Measurements from ENCODE around the gene UCP2.

UCP2 gene

DNA sequence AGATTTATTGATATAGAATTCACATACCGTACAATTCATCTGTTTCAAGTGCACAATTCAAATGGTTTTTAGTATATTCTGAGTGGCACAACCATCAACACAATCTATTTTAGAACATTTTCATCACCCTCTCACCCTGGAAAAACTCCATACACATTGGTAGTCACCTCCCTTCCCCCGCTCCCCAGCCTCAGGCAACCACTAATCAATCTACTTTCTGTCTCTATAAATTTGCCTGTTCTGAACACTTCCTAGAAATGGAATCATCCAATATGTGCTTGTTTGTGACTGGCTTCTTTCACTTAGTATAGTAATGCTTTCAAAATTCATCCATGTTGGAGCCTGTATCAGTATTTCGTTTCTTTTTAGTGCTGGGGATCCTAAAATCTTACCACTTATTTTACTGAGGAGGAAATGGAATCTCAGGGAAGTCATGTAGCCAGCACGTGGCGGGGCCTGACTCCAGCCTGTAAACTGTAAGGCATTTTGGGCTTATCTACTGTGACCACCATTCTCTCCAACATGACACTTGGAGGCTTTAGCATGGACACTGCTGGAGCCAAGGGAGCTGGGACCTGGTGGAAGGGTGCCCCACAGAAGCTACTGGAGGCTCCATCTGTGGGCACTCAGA is 27.1 kb upstream of the UCP2 start:
- DNase-seq, result no peak

DNA sequence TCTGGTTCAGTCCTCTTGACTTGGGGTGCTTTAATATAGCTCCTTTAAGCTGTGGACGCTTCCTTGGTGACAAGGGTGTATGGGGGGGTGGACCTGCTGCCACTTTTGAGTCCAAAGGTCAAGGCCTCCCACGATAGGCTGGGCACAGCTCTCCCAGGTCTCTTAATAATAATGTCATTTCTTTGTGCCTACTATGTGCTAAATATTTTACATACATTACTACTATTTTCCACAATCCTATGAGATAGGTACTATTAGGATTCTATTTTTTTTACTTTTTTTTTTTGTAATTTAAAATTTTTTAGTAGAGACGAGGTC is 26.5 kb upstream of the UCP2 start:
- no peak for DNase-seq

DNA sequence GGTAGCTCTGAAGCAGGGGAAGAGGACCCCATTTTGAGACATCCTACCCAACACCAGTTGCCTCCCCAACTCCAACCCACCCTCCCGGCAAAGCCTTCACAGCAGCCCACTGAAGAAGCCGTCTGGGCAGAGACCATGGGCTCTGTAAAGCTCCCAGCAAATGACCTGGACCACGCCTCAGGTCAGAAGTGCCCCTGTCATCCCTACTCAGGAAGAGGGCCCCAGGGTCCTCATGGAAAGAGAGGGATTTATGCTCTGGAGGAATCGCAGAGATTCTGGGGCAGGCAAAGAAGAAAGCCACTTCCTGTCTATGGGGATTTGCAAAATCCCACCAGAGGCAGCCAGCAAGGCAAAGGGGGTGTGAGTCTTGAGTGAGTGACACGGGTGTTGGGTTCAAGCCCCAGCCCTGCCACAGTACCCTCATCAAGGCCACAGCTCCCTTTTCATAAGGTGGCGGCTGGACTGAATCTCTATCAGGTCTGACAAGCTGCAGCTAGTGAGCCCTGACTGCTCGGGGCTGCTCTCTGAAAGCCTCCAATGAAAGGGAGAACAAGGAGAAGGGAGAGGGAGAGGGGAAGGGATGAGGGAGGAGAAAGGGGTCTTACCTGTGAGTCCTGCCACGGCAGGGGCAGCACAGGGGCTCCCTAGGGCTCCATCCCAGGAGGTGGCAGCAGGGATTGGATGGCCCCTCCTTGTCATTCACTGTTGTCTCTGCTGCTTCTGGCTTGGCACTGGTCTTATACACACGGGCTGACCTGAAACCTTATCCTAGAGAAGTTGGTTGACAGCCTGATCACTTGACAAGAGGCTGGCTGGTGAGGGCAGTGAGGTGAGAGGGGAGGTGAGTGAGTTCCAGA is 26.0 kb upstream of the UCP2 start, which contains the start of gene UCP3:
Gene UCP3, minus strand, starts transcription at position 713 of the 857 bp plus-strand sequence. CDS start 2,043 bp downstream, outside the sequence.
- no peak for DNase-seq

DNA sequence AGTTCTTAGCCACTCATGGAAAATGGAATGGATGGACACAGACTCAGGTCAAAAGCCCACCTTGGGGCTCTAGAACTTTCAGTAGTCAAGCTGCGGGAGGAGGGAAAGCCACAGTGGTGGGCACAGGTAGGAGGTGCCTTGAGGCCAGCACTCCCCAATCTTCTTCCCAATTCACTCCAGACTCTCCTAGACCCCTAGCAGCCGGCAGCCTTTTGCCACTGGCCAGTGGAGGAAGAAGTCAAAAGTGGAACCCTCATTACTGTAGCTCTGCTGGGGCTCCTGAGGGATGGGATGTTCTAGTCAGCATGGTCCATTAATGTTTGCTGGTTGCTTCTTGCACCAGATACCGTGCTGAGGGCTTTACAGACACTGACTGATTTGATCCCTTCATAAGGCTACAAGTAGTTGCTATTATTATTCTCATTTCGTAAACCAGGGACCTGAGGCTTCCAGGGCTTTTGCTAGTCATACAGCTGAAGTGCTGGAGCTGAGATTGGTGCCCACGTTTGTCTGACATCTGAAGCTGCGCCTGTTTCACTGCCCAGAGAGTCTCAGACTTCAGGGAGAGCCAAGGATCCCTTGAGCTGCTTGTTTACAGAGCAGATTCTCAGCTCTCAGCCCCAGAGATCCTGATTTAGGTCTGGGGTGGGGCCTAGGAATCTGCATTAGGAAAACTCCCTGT is 25.2 kb upstream of the UCP2 start:
- no peak for DNase-seq

DNA sequence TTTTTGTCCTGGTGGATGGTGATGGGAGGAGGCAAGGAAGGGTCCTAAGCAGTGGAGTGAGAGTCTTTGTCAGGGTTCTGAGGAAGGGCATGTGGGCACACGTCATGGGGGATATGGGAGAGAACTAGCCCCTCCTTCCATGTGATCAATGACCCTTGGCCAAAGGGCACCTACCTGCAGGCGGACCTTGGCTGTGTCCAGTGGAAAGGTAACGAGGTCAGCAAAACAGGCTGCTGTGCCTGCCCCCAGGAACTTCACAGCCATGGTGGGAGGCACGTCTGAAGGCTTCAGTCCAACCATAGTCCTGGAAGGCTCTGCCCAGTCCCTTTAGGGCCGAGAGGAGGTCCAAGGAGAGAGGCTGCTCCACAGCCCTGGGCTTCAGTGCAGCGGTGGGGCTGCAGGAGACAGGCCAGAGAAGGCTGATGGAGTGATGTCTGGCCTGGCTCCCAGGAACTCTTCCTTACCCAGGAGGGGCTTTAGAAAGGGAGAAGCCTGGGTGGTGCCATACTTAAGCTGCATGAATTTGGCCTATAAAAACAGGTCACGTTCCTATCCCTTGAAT is 24.2 kb upstream of the UCP2 start:
- DNase-seq, result no peak

DNA sequence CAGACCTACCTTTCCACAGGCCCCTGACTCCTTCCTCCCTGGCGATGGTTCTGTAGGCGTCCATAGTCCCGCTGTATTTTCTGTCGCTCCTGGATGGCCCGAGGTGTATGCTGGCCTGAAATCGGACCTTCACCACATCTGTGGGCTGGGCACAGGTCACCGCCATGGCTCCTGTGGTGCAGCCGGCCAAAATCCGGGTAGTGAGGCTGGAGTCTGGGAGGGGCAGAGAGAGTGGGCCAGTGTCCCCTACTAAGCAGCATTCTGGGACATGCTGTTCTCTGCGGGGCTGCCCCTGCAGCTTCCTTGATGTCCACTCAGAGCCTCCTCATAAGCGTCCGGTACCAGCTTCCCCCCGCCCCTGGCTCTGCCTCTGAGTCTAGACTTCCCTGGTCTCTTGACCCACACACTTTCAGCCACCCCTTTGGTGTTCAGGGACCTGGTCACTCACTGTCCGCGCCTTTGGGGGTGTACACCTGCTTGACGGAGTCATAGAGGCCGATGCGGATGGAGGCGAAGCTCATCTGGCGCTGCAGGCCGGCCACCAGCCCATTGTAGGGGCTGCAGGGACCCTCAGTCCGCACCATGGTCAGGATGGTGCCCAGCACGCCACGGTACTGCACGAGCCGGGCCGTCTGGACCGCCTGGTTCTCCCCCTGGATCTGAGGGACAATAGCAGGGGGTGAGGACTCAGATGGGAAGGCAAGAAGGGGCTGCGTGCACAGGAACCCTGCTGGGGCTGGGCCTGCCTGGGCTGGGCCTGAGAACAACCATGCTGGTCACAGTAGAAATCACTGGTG is 23.3 kb upstream of the UCP2 start:
- DNase-seq, result no peak

DNA sequence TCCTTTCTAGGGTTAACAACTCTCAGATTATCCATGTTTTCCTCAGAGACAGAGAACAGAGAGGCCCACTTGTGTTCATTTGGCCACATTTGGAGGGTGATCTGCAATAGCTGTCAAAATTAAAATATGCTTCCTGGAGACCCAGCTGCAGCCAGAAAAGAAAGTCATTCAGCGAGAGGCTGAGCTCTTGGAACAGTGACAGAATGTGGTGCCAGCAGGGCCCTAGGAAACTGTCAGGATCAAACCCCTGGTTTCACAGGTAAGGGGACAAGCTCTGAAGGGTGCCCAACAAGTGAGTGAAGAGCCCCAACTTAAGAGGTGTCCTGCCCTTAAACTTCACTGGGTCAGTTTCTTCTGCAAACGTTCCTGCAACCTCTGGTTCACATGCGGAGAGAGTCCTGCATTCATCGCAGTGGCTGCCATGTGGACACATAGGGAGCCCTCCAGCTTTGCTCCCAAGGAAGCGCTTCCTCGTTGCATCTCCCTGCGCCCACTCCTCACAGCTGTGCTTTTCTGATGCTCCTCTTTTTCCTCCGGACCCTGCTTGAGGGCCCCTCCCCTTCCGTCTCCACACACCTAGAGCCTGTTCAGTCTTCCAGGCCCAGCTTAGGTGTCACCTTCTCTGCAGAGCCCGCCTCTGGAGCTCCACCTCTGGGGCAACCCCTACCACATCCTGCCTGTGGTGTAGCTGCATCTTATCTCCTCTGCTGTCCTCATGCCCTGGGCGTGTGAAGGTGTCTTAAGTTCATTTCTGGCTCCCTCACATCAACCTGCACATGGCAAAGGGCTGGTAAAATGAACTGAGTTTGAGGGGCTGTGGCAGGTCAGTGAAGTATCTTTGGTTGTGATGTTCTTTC is 22.3 kb upstream of the UCP2 start:
- no peak for DNase-seq

DNA sequence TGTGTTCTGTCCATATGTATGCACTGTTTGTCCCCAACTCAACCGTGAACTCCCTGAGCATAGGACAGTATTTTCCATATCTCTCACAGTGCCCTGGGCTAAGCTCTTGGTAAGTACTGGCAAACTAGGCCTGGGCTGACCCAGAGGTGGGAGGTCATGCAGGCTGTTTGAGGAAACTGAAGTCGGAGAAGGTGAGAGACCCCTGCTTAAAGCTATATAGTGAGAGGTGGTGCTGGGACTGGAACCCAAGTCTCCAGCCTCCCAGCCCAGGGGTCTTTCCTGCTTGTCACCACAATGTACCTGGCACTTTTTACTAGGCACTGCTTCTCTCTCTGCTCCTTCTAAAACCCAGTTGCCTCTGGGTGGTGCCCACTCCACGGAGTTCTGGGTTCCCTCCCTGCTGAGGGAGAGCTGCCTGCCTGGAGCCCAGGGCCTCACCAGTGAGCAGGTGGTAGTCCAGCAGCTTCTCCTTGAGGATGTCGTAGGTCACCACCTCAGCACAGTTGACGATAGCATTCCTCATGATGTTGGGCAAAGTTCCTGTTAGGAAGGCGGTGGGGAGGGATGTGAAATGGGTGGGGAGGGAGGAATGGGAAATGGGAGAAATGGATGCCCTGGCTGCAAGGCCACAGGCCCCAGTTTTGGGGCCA is 21.5 kb upstream of the UCP2 start:
- DNase-seq, result no peak

DNA sequence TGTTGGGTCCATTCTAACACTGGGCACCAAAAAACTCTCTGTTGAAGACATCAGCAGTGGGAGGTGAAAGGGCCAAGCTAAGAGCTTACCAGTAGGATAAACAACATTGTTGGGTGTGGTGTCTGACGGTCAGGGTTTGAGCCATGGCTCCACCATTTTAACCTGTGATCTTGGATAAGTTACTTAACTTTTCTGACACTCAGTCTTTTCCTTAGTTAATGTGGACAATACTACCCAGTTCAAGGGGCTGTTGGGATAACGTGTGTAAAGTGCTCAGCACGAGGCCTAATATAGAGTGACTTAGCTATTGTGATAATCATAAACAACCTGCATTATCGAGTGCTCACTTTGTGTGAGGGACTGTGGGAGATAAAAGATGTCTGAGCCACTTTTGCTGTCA is 20.2 kb upstream of the UCP2 start:
- DNase-seq, result no peak

DNA sequence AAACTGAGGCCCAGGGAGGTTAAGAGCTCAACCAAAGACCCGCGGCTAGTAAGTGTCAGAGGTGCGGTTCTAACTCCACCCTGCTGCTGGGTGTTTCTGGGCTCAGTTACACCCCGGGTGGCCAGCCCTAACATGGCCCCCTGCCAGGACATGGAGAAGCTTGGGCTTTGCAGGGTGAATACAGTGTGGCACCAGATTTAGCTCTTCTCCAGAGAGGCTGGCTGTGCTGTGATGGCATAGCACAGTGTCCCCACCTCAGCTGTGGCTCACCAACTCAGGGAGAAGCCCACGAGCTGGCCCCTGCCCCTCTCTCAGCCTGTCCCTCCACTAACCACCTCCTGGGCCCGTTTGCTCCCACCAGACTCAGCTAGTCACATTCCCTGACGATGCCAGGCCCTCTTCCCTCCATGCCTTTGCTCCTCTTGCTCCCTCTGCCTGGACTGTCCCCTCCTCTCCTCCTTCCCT is 19.2 kb upstream of the UCP2 start:
- DNase-seq, result no peak

DNA sequence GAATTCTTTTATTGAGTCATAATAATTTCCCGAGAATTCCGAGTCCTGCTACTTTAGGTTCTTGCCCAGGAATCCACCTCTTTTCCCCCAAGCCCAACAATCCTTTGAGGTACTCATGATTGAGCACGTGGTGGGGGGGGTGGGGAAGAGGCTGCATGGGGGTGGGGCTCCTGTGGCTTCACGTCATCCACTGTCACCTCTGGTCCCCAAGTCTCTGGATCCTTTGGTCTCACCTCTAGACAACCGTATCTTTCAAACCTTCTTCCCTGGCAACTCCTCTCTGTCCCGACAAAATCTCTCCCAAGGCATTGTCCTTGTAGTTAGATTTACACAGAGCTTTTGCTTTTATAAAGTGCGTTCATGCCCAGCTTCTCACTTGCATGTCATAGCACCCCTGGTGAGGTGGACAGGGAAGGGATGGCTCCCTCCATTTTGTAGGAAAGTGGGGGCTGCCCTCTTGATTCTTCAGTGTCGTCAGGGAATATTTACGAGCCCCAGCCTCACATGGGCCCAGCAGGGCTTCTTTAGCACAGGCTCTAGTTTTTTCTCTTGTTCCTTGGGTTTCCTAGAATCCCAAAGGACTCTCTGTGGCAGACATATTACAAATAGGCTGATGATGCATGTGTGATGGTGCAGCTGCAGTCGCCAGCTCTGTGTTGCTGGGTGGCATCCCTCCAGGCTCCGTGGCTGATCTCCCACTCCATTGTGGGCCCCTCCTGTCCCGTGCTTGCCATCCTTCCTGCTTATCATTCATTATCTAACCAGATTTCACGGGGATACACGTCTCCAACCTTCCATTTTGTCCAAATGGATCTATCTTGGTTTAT is 17.9 kb upstream of the UCP2 start:
- DNase-seq, result no peak

DNA sequence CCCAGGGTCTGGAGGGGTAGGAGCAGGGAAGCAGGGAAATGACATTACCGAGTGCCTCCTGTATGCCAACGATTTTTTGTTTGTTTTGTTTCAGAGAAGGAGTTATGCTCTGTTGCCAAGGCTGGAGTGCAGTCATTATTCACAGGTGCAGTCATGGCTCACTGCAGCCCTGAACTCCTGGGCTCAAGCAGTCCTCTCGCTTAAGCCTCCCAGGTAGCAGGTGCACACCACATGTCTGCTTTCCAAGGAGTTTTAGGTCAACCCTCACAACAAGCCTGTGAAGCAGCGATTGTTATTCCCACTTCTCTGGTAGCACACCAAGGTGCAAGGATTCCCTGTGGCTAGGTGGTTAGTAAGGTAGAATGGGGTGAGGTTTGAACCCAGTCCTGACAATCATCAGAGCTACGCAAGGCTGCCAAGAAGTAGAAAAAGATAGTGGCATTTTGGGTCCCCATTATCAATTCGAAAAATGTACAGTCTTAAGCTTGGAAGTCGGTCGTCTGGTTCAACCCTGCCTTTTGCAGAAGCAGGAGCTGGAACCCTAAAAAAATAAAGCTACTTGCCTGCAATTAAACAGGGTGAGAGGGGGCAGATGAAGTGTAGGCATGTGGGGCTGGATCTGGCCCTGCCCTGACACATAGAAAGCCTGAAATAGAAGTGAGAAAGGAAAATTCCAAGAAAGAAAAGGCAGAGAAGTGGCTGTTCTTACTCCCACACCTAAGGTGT is 17.1 kb upstream of the UCP2 start:
- no peak for DNase-seq

DNA sequence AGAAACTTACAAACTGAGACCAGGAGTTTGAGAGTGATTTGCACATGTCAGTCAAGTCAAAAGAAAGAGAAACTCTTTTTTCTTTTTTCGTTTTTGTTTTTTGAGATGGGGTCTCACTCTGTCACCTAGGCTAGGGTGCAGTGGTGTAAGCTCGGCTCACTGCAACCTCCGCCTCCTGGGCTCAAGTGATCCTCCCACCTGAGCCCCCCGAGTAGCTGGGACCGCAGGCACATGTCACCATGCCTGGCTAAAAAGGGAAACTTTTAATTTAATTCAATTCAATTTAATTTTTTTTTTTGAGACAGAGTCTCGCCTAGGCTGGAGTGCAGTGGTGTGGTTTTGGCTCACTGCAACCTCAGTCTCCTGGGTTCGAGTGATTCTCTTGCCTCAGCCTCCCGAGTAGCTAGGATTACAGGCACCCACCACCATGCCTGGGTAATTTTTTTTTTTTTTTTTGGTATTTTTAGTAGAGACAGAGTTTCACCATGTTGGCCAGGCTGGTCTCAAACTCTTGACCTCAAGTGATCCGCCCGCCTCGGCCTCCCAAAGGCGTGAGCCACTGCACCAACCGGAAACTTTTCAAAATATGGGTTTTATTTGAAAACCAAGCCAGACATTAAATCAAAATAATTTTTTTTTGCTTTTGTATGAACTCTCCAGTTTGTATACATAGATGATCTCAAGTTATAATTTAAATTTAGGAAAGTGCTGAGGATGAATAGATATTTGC is 16.4 kb upstream of the UCP2 start:
- DNase-seq, result no peak

DNA sequence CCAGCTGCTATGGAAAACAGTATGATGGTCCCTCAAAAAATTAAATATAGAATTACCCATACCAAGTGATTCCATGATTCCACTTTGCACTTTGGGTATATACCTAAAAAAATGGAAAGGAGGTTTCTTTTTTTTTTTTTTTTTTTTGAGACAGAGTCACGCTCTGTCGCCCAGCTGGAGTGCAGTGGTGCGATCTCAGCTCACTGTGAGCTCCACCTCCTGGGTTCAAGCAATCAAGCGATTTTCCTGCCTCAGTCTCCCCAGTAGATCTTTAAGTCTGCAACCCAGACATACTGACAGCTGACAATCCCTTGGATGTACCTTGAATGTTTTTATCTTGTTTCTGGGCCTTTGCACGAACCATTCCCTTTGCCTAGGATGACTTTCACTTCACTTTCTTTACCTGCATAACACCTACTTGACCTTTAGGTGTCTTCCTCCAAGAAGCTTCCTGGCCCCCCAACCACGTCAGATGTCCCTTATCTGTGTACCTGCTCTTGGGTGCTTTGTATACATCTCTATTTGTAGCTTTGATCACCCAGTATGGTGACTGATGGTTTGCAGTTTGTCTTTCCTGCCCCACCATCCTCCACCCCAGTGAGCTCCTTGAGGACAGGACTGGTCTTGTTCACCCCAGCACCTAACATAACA is 14.6 kb upstream of the UCP2 start:
- DNase-seq, result no peak

DNA sequence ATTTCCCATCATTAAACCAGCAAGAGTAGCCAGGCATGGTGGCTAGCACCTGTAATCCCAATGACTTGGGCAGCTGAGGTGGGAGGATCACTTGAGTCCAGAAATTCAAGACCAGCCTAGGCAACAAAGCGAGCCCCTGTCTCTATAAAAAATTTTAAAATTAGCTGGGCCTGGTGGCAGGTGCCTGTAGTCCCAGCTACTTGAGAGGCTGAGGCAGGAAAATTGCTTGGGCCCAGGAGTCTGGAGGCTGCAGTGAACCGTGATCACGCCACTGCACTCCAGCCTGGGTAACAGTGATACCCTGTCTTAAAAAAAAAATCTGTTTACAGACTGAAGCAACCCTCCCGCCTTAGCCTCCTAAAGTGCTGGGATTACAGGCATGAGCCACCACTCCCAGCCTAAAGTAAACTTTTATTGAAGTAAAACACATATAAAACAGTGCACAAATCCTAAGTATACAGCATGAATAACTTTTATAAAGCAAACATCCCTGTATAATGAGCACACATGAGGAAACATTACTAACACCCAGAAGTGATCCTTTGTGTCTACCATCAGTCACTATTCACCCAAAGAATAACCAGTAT is 13.6 kb upstream of the UCP2 start:
- no peak for DNase-seq

DNA sequence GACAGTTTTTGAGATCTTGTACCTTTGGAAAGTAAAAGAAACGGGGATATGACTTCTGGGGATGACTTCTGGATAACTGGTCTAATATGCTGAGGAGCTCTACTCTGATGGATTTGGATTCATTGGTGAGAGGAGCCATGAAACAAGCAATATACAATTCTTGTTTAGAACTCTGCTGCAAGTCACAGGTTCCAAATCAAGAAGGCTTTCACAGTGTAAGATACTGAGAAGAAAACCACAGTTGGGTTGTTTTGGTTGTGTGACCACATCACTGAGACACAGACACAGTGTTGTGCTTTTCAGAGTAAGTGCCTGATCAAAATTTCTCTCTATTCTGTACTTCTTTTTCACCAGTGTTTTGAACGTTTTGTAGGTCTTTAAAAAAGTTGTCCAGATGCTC is 13.1 kb upstream of the UCP2 start:
- no peak for DNase-seq

DNA sequence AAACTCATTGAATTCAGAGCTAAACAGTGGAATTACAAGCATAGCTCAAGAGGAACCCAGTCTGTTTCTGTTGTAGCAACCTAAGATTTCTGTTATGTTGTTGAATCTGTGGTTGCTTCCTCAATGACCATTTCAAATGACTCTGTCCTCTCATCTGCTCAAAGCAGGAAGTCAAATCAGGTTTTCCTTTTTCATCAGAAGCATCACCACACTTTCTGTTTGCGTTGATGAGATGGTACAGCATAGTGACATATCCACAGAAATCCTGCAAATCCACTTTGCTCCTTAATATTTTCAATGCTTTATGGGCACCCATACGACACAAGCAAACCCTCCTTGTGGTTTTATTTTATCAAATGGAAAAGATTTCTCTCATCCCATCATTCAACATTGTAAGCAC is 12.6 kb upstream of the UCP2 start:
- DNase-seq, result no peak

DNA sequence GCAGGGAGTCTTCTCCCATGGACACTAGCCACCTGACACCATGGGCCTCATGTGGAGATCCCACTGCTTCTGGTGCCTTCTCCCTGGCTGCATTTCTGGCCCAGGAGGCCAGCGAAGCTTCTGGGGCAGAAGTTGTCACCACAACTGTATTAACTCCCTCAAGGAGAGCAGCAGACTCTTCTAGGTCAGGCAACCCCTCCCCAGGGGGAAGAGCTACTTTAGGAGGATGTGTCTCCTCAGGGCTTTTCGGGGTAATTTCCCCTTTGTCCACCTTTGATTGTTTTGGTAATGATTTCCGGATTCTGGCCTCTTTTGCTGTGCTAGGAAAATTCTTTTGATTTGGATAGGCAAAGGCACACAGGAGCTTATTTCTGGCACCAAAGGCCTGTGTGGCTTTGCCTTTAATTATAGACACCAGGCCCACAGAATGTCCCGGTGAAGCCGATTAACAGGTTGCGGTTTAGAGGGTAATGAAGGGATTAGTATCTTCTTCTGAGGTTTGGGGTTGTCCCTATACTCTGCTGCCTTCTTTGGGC is 8.9 kb upstream of the UCP2 start:
- DNase-seq, result no peak
